NCI-H187 treated with DMSO at 0.1 percent for 48 hours (cell line): Measurements from ENCODE around the gene DOCK1.

Experiments
- DNase-seq: peaks from one replicate; lab custom pipeline; 2025; lab: John Stamatoyannopoulos, UW

Gene DOCK1

DNA sequence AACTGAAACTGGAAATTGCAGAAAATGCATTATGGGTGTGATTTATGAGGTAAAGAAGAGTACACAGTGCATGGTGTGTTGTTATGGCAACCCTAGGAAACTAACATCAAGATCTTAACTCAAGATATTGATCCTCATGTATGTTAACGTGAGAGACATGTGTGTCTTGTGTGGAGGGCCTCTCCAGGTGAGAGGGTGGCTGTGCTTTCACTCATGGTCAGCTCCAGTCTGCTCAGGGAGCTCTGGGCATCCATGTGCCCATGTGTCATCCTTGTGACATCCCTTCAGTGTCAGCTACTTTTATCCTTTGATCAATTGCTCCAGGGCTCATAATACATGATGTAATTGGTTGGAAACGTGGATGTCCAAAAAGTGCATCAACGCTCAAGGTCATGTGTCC, 316.1 kb downstream of the DOCK1 start:
- no peak for DNase-seq

DNA sequence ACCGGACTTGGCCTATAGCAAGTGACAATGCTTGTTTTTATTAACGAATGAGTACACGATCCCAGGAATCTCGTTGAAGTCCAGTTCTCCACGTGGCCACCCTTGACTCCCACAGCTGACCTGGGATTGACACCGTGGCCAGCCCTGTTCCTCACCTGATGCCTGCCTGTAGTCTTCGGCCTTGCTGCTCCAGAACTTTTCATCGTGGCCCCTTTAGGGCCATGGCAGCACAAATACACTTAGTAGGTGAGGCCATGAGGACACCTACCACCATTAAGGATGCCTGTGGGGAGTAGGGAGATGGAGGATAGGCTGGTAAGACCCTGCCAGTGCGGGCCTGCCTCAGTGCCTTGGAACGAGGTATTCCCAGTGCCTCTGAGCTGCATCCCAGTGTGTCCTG, 321.8 kb downstream of the DOCK1 start:
- no peak for DNase-seq

DNA sequence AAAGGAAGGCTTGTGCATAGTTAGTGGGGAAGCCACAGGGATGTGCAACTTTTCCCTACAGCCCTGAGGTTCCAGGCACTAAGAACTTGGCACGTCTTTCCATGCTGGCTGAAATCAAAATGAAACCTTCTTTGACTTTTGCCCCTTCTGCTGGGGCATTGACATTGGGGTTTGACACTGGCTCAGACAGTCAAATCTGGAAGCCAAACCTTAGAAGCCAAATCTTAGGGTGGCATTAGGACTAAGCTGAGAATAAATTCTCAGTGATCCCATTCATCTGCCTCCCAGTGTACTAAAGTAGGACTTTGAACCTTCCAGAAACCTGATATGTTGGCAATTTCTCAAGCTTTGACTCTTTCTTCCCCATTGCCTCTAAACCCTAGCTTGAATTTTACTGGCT, 322.4 kb downstream of the DOCK1 start:
- DNase-seq = no peak

DNA sequence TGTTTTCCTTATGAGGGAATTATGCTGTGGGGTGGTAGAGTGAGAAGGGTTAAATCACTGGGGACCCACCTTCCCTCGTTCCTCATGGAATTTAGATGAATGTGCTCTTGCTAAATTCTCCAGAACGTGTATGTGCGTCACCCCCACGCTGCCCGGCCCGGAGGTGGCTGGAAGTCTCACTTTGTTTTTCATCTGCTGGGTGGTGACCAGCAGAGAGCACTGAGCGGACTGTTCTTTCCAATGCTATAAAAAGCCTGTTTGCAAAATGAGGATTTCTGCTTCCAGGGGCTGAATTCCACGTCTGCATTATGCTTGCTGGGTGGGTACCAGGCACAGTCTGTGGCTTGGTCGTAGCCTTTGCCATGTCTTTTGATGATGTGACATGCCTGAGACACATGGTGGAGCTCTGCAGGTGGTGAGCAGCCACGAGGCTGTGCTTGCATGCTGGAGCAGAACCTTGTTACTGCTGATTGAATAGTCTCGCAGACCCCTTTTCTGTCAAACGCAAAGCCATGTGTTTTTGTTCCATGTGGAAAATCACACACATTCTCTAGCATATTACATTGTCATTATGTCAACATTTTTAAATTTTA, 323.1 kb downstream of the DOCK1 start:
- DNase-seq = no peak

DNA sequence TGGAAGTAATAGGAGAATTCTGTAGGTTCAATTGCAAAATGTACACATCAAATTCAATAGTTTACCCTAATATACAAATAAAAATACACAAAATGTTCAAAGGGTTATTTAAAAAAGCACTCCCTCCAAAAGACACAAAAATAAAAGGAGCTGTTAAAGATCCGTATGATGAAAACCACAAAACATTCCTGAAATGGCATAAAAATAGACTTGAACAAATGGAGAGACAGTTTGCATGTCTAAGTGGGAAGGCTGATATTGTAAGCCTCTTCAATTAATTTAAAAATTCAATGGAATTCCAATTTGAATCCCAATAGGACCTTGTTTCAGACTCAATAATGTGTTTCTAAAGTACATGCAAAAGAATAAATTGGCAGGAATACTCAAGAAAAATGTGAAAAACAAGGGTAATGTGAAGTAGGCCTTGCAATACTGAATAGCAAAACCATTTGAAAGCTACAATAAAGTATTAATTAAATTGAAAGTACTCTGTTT, 329.1 kb downstream of the DOCK1 start:
- DNase-seq = no peak

DNA sequence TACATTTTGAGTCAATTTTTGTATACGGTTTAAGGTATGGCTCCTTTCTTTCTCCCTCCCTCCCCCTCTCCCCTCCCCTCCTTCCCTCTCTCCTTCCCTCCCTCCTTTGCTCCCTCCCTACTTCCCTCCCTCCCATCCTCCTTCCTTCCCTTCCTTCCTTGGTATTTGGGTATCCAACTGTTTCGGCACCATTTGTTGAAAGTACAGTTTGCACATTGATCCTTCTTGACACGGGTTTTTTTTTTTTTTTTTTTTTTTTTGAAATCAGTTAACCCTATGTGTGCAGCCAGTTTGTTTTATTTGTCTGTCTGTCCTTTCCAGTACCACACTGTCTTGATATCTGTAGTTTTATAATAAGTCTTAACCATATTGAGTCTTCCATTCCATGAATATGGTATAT, 331.0 kb downstream of the DOCK1 start:
- DNase-seq = no peak

DNA sequence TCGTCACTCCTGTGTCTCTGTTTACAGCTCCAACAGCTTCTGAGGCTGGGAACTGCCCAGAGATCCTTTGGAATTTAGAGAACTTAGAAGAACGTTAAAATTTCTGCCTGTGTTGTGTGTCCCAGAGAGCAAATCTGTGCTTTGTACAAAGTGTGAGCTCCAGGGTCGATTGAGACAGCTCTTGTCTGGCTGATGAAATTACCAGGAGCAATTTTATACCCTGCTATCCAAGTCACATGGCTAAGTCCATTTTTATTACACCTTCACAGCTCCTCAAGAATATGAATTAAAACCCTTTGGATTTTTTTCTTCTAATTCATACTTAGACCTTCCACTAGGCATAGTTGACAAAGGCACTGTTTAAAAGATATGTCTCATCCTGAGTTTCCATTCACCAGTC, 337.7 kb downstream of the DOCK1 start:
- no peak for DNase-seq

DNA sequence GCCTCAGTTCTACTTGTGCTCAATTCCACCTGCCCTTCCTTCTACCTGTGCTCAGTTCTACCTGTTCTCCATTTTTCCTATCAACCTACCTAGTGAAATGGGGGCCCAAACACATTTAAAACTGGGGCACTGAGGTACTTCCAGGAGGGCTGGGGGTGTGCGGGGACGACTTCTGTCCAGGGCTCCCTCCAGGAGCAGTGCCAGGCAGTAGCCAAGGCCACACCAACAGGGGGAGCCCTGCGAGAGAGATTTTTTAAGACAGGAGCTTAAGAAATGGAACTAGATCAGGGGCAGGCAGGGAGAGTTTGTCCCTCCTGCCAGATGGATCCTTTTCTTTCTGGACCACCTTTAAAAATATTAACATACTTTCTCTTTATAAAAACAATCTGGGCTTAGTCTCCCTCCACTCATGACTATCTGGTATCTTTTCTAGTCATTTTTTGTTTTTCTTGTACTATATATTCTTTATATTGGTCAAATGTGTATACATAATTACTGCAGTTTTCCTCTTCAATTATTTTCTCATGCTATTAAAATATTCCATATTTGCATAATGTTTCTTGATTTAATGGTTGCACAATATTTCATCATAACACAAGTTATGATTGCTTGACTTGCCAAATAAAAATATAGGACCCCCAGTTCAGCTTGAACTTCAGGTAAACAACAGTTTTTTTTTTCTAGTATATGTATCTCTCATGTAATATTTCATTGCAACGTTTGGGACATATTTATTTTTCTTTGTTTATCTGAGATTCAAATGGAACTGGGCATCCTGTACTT, 338.5 kb downstream of the DOCK1 start:
- no peak for DNase-seq

DNA sequence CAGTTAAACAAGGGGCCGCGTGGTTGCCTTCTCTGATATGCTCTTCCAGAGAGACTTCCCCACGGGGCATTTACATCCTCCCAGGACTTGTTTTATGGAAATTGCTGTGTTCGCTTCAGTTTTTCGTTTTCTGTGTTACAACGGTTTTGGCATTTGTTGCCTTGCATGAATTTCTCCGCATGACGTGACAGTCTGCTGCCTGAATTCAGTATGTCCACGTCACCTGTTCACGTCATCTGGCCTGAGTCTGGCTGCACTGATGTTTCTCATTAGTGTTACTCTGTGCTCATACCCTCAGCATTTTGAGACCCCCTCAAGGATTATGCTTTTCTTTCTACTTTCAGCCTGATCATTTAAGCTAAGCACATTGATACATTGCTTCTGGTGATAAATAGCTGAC, 340.2 kb downstream of the DOCK1 start:
- DNase-seq = no peak

DNA sequence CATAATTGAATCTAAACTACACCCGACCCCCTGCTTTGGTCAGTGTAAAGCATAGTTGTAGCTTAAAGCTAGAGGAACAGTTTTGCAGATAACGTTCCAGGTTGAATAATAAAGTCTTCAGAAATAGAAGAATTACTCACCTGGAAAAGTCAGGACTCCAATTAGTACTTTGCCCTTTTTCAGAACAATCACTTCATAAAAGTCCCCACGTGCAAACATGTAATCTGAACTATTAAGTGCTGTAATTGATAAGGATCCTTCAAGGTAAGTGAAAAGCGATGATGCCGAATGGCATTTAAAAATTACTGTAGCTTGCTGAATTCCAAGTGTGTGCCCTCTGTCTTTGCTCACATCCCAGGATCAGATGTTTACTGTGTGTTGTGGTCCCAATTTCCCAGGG, 344.8 kb downstream of the DOCK1 start:
- DNase-seq = no peak

DNA sequence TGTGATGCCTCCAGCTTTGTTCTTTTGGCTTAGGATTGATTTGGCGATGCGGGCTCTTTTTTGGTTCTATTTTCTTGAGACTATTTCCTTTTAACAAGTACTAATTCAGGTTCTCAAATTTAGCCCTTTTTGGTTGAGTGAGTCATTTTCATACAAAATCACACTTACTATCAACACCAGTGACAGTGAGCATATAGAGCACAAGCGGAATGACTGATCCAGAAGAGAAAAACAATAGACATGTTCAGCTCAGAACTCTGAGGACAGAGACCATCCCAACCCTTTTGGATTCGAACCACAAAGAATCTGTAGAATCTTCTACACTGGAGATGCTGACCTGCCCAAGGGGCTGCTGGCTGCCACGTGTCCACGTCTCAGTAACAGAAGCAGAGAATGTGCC, 347.6 kb downstream of the DOCK1 start:
- no peak for DNase-seq

DNA sequence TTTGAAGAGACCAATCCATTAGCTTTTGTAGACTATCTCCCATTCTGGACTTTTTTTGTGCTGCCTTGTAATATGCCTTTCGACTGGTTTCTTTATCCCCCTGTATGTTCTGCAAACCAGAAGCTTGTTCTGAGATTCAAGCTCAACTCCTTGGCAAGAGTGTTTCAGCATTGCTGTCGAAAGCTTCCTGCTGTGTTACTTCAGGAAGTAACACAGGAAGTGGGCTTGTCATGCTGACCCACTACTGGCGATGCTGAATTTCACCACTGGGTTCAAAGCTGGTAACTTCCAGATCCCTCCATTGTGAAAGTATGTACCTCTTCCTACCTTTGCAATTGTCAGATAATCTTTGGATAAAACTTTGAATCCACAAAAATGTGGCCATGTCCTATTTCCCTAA, 349.0 kb downstream of the DOCK1 start:
- DNase-seq = no peak

DNA sequence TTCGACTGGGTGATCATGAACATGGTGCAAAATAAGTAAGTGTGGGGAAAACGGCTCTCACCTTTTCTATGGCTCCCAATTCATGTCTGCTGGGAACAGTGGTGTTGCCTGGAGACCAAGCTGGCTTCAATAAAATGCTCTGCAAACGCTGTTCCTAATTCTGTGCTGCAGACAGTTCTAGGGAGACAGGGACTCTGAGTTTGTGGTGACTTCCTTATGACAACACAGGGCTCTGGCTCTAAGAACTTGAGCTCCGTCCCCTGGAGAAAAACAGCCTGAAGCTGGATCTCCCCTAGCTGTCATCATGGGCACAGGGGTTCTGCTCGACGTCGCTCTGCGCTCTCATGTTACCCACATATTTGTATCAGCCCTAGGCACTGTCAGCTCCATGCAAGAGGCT, 352.2 kb downstream of the DOCK1 start:
- no peak for DNase-seq

DNA sequence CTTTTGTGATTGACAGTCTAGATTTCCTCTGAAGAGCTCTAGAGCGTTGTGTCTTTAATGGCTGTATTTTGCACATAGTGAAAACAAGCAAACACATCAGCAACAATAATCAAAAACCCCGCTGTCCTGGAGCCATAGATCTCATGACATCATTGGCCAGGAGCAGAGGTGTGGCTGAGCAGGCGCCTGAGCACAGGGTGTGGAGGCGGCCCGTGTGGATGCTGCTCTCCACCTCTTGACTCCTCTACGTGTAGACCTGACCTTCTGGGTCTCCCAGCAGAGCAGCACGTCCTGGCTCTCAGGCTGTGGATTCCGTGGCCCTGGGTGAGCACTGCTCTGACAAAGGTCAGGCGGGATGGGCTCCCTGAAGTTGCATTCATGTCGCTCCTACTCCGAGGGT, 354.1 kb downstream of the DOCK1 start:
- no peak for DNase-seq

DNA sequence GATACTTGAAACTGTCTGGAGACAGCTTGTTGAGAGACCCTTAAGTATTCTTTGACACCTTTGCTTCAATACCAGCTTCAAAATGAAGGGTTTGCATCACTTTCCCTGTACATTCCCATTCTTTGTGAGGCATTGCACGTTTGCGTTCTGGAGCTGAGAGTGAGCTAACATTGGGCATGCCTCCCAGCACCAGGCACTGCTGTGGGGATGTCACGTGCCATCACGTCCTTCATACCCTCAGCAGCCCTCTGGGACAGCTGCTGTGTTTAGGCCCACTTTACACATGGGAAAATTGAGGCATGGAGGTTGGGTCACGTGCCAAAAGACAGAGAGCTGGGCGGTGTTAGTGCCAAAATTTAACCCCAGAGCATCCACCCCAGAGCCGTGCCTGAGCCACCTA, 357.4 kb downstream of the DOCK1 start:
- no peak for DNase-seq

DNA sequence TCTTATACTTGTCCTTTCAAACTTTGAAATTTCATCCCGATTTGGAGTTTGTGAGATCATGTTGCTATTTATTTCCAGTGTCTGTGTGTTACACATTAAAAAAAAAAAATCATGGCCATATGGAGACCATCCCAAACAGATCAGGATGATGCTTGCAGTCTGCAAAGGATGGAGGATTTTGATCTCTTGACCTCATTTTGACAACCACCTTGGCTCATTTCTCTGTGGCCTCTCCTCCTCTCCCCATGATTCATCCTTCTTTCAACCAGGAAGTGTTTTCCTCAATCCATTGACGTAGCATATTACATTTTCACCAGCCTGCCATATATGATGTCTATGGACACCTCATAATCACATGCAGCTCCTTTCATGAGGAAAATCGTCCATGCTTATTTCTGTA, 360.1 kb downstream of the DOCK1 start:
- no peak for DNase-seq

DNA sequence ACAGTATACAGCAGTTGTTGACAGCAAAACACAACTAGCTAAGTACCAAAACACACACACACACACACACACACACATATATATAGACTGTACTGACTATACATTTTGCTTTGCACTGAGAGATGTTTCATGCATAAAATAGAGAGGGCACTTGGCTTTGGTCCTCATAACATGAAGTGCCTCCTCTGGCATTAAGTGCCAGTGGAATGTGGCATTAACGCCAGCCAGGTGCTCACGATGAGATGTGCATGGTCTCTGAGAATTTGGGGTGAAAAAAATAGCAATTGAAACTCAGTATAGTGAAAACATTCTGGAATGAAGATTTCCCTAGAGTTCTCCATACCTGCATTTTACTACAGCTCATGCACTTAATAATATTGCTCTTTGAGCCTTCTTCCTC, 361.2 kb downstream of the DOCK1 start:
- DNase-seq = no peak

DNA sequence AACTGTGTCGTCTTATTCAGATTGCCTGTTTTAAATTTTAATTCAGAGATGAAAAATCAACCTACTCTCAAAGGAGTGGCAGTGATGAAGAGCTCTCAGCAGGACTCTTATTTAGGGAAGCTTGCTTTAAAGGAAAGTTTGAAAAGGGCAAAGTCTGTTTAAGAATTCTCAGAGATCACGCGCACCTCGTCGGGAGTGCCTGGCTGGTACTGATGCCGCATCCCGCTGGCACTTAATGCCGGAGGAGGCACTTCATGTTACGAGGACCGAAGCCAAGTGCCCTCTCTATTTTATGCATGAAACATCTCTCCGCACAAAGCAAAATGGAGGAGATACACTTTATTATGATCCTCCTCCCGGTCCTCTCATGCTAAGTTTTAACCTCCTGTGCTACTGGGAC, 362.2 kb downstream of the DOCK1 start:
- DNase-seq = no peak

DNA sequence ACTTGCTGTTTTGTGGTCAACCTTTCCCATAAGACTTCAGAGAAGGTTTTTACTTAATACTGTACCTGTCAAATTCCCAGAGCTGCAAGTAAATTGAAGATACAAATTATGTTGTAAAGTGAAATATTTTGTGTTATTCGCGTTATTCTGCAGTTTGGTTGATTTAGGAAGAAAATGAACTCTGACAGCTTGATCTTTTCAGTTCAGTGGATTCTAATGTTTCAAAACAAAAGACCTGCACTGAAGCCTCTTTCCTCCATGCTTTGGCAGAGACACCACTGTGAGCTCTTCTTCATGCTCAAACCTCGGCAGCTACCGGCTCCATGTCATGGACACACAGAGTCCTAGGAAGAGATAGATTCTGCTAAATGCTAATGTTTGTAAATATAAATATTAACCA, 366.8 kb downstream of the DOCK1 start:
- DNase-seq = no peak

DNA sequence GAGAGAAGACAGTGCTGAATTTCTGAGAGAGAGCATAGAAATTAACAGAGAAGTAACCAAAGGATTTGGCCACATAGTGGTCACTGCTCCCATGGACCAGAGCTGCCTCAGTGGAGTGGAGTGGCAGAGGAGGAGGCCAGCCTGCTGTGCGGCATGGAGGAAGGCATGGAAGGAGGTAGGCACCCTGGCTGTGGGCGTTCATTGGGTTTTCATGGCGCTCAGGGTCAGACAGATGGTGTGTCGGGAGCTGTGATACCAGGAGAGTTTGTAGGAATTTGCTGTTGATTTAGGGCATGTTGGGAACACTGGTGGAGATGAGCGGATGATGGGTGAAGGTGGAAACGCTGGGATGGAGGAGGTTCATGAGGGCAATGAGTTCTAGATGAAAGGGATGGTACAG, 370.0 kb downstream of the DOCK1 start:
- no peak for DNase-seq

DNA sequence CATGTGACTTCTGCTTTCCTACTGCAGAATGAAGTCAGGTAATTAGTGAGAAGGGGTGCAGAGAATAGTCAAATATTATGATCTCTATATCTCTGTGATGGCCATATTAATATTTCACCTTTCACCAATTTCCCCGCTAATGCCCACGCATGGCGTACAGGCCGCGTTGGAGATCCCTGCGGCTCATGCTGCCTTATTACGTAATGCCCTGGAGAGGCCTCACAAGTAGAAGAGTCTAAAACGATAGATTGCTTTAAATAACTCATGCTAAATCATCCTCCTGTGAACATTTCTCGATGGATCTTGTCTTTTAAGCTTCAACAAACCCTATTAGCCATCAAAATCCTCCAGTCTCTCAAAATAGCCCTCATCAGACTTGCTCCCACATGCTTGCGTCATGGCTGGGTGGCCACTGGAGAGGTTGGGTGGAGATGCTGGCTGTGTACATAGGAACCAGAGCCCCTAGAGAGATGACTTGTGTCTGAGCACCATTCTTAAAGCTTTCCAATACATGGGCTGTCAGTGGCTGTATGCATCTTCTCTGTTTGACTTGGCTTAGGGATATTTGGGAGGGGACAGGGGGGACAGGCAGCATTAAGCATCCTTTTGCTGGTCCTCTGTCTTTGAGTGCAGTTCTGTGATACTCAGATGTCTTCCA, 370.7 kb downstream of the DOCK1 start:
- DNase-seq = no peak

DNA sequence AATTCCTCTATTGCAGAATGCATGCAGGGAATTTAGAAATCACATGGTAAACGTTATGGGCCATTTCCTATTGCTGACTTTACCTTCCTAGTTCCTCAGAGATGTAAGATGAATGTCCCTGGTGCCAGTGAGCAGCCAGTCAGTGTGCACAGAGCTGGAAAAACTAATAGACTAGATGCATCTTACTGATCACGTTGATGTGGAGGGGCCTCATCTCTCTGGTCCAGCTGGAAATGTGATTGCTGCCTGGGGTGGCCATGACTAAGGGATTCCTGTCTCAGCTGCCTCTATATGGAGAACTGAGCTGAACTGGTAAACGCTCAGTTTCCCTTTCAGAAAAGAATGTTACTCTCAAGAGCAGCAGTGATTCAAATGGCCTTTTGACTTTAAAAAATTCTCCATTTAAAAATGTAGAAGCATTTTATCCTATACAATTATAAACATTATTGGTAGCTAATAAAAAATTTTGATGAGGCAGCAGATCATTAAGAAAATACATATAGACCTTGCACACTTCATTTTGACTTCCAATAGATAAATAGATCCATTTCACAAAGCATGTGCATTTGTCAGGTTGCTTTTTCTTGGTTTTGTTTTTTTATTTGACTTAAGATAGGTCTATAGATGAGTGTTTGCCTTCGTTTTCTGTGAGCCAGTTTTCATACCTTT, 371.7 kb downstream of the DOCK1 start:
- no peak for DNase-seq

DNA sequence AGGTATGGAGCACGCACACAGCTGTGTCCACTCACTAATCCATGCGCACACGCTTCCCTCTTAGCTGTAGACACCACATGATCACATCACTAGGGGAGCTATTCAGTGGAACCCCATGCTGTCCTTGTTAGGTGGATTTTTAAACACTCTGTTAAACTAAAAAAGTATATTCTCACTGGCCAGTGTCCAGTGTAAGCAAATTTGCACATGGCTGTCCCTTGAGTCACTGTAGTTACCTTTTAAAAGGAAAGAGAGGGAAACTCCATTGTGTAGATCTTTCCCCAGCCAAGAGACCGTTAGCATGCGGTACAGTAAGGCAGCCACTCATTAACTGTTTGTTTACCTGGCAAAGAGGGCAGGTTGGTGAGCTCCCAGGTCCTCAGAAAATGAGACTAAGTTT, 372.8 kb downstream of the DOCK1 start:
- DNase-seq = no peak
